Measurements from ENCODE around the gene ARHGAP19. TPM values are rescaled to one million over a fixed set of nuclear protein-coding genes. Genes with fewer than 3 reads are reported as not detected.

ARHGAP19 gene
- polyA plus RNA-seq, 1 of the 3 experiments (the other 2 are of a cell fraction): 3.8 TPM

DNA sequence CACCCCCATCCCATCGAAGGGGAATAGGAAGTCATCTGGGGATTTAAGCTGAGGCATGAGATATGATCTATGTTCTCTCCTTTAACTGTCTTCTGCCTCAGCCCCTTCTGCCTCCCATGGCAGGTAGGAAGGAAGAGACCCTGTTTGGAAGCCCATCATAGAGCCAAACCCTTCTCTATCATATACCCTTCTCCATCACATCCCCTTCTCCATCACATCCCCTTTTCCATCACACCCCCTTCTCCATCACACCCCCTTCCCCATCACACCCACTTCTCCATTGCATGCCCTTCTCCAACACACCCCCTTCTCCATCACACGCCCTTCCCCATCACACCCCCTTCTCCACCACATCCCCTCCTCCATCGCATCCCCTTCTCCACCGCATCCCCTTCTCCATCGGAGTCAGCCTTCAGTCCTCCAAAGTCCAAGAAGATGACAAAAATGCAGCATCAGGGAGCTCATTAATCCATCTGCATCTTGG is 99.4 kb downstream of the ARHGAP19 start:
- H3K27me3 ChIP-seq (ENCODE audit: insufficient read depth): peaks cover 10% of the 10 kb centered on the region; the same call in 1 of the 2 replicates
- no peak for TF ChIP-seq TEAD4 (IDR thresholded peaks at IDR 0.05; ENCODE audit: borderline replicate concordance, insufficient read depth)
- no peak for TF ChIP-seq RFX5 (IDR thresholded peaks at IDR 0.05; ENCODE audit: low read length)
- no peak for TF ChIP-seq FOXM1 (IDR thresholded peaks at IDR 0.05; ENCODE audit: low read depth)
- no peak for TF ChIP-seq RAD21 (IDR thresholded peaks at IDR 0.05; ENCODE audit: low read length)
- no peak overlapping the region for H3K9ac ChIP-seq
- no peak for DNase-seq
- no peaks in the 10 kb centered on the region for H3K9me3 ChIP-seq
- no peak overlapping the region for H3K4me3 ChIP-seq (ENCODE audit: low read depth in 2 of 2, low read length in 1 of 2)
- H3K36me3 ChIP-seq (replicated peaks in 1 of 2; ENCODE audit: control insufficient read depth in 1 of 2, insufficient read depth in 2 of 2, low read length in 1 of 2): no peaks in the 10 kb centered on the region
- CTCF ChIA-PET: interaction anchor here (1.0 to 27.2 kb wide), 5 partner anchors 9 to 119 kb away, joined by 3 to 894 read pairs (median 156); partner anchors contain the start of gene SLIT1
- no peak overlapping the region for H2AFZ ChIP-seq (ENCODE audit: low read depth)
- H3K79me2 ChIP-seq (ENCODE audit: insufficient read depth): no peaks in the 10 kb centered on the region
- no peak overlapping the region for H3K4me2 ChIP-seq
- peaks cover 0 to 7% of the 10 kb centered on the region in 2 experiments; a peak in 1 of 4 replicates for H3K4me1 ChIP-seq (ENCODE audit: control insufficient read depth in 1 of 2, insufficient read depth in 2 of 2, low read depth in 1 of 2, low read length in 1 of 2)
- H3K9me2 ChIP-seq: no peaks in the 10 kb centered on the region
- POLR2A ChIA-PET: no interaction called here
- WGBS (ENCODE audit: low lambda C conversion rate): 75% methylated on average over 5 of the region's 5 CpGs
- H3K27ac ChIP-seq (ENCODE audit: low read depth in 2 of 2, low read length in 1 of 2): no peak overlapping the region
- no peaks in the 10 kb centered on the region for H4K20me1 ChIP-seq (ENCODE audit: insufficient read depth)
- H3F3A ChIP-seq (replicated peaks; ENCODE audit: insufficient read depth): no peaks in the 10 kb centered on the region

GRCh38 chr10:97190450-97190849 is 102.0 kb downstream of the ARHGAP19 start:
- Histone ChIP-seq H3K79me2 (ENCODE audit: insufficient read depth) (no peaks in the 10 kb centered on the region), H3K4me1 (ENCODE audit: control insufficient read depth in 1 of 2, insufficient read depth in 2 of 2, low read depth in 1 of 2, low read length in 1 of 2) (peaks cover 0 to 9% of the 10 kb centered on the region in 2 experiments; a peak in 1 of 4 replicates), H3K27me3 (ENCODE audit: insufficient read depth) (peaks cover 14% of the 10 kb centered on the region; the same call in 1 of the 2 replicates), H4K20me1 (ENCODE audit: insufficient read depth) (no peaks in the 10 kb centered on the region), H3K9me2 (no peaks in the 10 kb centered on the region), H2AFZ (ENCODE audit: low read depth) (no peak overlapping the region), H3K9ac (no peak overlapping the region), H3K27ac (ENCODE audit: low read depth in 2 of 2, low read length in 1 of 2) (no peak overlapping the region), H3K9me3 (no peaks in the 10 kb centered on the region), H3F3A (replicated peaks; ENCODE audit: insufficient read depth) (no peaks in the 10 kb centered on the region), H3K4me3 (ENCODE audit: low read depth in 2 of 2, low read length in 1 of 2) (no peak overlapping the region), H3K4me2 (no peak overlapping the region), H3K36me3 (replicated peaks in 1 of 2; ENCODE audit: control insufficient read depth in 1 of 2, insufficient read depth in 2 of 2, low read length in 1 of 2) (no peaks in the 10 kb centered on the region)
- TF ChIP-seq NFIC (IDR thresholded peaks at IDR 0.05; ENCODE audit: borderline replicate concordance): no peak
- no peak for TF ChIP-seq FOSL2 (IDR thresholded peaks at IDR 0.05; ENCODE audit: borderline replicate concordance, low read depth)
- TF ChIP-seq EP300 (IDR thresholded peaks at IDR 0.05; ENCODE audit: borderline replicate concordance in 1 of 2, low read depth in 1 of 2, low read length in 1 of 2): no peak
- no peak for TF ChIP-seq FOXJ3 (CRISPR knock-in tag; IDR thresholded peaks at IDR 0.05)
- TF ChIP-seq JUND (IDR thresholded peaks at IDR 0.05): no peak
- TF ChIP-seq, protein P1, sequence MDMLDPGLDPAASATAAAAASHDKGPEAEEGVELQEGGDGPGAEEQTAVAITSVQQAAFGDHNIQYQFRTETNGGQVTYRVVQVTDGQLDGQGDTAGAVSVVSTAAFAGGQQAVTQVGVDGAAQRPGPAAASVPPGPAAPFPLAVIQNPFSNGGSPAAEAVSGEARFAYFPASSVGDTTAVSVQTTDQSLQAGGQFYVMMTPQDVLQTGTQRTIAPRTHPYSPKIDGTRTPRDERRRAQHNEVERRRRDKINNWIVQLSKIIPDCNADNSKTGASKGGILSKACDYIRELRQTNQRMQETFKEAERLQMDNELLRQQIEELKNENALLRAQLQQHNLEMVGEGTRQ (IDR thresholded peaks at IDR 0.05; ENCODE audit: borderline replicate concordance, low read depth, low read length): no peak
- TF ChIP-seq, protein P2, sequence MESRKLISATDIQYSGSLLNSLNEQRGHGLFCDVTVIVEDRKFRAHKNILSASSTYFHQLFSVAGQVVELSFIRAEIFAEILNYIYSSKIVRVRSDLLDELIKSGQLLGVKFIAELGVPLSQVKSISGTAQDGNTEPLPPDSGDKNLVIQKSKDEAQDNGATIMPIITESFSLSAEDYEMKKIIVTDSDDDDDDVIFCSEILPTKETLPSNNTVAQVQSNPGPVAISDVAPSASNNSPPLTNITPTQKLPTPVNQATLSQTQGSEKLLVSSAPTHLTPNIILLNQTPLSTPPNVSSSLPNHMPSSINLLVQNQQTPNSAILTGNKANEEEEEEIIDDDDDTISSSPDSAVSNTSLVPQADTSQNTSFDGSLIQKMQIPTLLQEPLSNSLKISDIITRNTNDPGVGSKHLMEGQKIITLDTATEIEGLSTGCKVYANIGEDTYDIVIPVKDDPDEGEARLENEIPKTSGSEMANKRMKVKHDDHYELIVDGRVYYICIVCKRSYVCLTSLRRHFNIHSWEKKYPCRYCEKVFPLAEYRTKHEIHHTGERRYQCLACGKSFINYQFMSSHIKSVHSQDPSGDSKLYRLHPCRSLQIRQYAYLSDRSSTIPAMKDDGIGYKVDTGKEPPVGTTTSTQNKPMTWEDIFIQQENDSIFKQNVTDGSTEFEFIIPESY (IDR thresholded peaks at IDR 0.05; ENCODE audit: borderline replicate concordance, low read depth): no peak
- TF ChIP-seq RAD21 (IDR thresholded peaks at IDR 0.05; ENCODE audit: low read length): no peak
- no peak for TF ChIP-seq RCOR1 (IDR thresholded peaks at IDR 0.05; ENCODE audit: low read length)
- TF ChIP-seq NRF1 (IDR thresholded peaks at IDR 0.05; ENCODE audit: low read depth, low read length): no peak
- no peak for TF ChIP-seq RXRA (IDR thresholded peaks at IDR 0.05; ENCODE audit: borderline replicate concordance, low read depth)
- no peak for TF ChIP-seq POLR2AphosphoS5 (IDR thresholded peaks at IDR 0.05; ENCODE audit: low read depth, low read length)
- TF ChIP-seq, protein P3, sequence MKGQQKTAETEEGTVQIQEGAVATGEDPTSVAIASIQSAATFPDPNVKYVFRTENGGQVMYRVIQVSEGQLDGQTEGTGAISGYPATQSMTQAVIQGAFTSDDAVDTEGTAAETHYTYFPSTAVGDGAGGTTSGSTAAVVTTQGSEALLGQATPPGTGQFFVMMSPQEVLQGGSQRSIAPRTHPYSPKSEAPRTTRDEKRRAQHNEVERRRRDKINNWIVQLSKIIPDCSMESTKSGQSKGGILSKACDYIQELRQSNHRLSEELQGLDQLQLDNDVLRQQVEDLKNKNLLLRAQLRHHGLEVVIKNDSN (IDR thresholded peaks at IDR 0.05; ENCODE audit: borderline replicate concordance, low read depth): no peak
- no peak for TF ChIP-seq GABPA (IDR thresholded peaks at IDR 0.05; ENCODE audit: low read depth)
- no peak for TF ChIP-seq CHD2 (IDR thresholded peaks at IDR 0.05; ENCODE audit: low read length, partially characterized antibody)
- TF ChIP-seq, protein P4, sequence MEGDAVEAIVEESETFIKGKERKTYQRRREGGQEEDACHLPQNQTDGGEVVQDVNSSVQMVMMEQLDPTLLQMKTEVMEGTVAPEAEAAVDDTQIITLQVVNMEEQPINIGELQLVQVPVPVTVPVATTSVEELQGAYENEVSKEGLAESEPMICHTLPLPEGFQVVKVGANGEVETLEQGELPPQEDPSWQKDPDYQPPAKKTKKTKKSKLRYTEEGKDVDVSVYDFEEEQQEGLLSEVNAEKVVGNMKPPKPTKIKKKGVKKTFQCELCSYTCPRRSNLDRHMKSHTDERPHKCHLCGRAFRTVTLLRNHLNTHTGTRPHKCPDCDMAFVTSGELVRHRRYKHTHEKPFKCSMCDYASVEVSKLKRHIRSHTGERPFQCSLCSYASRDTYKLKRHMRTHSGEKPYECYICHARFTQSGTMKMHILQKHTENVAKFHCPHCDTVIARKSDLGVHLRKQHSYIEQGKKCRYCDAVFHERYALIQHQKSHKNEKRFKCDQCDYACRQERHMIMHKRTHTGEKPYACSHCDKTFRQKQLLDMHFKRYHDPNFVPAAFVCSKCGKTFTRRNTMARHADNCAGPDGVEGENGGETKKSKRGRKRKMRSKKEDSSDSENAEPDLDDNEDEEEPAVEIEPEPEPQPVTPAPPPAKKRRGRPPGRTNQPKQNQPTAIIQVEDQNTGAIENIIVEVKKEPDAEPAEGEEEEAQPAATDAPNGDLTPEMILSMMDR (IDR thresholded peaks at IDR 0.05): no peak
- no peak for TF ChIP-seq SIN3A (IDR thresholded peaks at IDR 0.05; ENCODE audit: borderline replicate concordance, low read depth, low read length)
- ChIA-PET CTCF (interaction anchor here (0.7 to 27.2 kb wide), 9 partner anchors 8 to 137 kb away, joined by 3 to 460 read pairs (median 3); no protein-coding TSS in a partner anchor), POLR2A (no interaction called here)
- no peak for DNase-seq
- 75% methylated on average over 2 of the region's 2 CpGs for WGBS (ENCODE audit: low lambda C conversion rate)
